CD4-positive, alpha-beta T cell treated with Interleukin-10 for 1 hour (primary cell): ENCODE measurements around the gene GALNS.
"Not testable (repeated sequence)": the region's sequence is repeated elsewhere in the genome, so short reads cannot be mapped to it uniquely, and the experiment has no call there.

ENCODE experiments used
- DNase-seq: peaks from one replicate; pipeline ENCODE4 v3.0.0-alpha.2; 2020

The GALNS gene

GRCh38 chr16:88798772-88799455 lies 57.8 kb downstream of the GALNS start:
- DNase-seq: no peak

GRCh38 chr16:88798073-88798472 lies 58.7 kb downstream of the GALNS start:
- DNase-seq: no peak

DNA sequence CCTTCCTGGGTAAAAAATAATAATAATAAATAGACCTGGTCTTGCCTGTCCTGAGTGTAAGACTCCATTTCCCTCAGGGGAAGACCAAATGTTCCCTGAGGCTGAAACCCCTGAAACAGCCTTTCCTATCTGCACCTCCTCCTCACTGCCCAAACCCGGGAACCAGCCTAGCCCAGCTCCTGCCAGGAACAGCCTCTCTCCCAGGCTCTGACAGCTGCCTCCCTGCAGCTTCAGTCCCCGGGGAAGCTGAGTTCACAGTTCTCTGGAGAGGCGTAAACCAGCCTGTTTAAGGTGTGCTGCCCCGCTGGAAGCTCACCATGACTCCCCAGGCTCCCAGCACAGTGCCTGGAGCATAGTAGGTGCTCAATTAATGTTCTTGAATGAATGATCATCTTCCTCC lies 60.5 kb downstream of the GALNS start:
- no peak for DNase-seq

- no peak for DNase-seq
Measured at GRCh38 chr16:88793251-88793954, 63.3 kb downstream of the GALNS start.

DNA sequence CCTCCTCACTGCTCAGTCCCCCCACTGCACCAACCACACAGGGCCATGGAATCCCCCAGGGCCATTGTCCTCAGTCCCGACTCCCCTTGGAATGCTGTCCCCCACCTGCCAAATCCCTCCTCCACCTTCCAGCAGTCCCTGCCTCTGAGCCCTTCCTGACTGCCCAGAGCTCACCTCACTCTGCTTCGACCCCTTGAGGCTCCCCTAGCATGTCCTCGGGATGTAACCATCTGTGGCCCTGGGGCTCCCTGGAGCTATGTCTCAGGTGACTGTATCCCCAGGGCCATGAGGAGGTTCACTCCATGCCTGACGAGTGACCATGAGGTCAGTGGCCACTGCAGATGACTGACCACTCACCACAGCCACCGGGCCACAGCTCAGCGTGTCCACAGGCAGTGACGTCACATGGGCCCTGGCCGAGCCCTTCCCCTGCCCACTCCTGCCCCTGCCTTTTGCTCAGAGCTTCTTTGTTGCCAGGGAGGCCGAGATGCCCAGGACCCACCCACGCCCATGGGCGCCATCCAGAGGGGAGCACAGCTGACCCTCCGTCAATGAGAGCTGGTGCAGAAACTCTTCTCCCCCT lies 64.0 kb downstream of the GALNS start:
- DNase-seq: no peak

DNA sequence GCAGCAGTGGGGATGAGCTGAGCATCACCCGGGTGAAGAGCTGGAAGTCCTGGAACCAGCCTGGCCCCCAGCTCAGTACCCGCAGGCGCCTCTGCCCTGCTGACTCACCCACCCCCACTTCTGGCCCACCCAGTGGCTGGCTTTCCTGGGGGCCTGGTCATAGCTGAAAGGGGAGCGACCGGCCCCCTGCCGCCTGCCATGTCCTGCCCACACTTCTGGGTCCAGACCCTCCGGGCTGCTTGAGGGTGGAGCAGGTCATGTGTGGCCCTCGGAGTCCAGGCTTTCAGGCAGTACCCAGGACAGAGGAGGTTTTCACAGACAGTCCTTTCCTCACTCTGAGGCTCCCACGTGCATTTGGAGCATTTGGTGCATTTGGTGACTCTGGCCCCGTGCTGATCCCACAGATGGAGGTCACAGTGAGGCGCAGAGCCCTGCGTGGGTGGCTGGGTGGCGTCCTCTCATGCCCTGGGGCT lies 64.6 kb downstream of the GALNS start:
- DNase-seq: no peak

DNA sequence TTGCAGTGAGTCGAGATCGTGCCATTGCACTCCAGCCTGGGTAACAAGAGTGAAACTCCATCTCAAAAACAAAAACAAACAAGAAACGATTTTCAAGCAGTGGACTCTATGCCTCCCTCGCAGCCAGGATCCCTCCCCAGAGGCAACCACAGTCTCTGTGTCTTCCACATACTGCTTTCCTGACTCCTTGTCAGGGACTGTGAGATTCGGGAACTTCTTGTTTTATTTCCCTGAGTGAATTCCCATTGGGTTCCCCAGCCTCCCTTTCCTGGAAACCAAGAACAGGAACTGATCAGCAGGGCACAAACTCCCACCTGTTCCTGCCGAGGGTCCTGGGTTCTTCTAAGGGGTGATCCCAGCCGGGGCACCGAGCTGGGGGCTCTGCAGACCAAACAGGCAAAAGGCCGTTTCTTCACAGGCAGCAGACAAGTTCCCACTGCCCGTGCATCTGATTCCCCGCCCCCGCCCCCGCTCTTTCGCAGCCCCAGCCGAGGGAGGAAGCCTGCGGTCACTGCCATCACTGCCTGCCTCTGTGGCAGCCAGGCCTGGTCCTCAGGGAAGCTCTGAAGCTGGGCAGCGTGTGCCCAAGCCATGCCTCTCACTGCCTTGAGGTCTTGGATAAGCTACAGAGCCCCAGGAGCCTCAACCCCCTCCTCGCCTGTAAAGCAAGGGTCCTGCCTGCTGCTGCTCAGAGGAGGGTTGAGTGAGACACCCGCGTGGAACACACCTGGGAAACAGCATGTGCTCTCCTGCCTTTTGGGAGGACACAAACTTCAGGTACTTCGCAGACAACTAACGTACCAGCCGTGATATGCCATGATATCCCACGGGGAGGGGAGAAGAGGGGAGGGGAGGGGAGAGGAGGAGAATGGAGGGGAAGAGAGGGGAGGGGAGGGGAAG lies 66.2 kb downstream of the GALNS start:
- peak; percentile 68 for DNase-seq

DNA sequence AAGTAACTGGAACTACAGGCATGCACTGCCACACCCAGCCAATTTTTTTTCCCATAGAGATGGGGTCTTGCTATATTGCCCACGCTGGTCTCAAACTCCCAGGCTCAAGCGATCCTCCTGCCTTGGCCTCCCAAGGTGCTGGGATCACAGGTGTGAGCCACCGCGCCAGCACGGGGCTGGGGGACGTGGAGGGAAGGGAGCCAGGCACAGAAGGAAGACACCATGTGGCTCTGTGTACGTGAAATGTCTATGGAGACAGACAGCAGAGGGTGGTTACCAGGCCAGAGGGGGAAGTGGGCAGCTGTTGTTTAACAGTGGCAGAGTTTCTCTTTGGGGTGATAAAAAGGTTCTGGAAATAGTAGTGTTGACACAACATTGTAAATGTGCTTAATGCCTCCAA lies 67.2 kb downstream of the GALNS start:
- DNase-seq: no peak

- DNase-seq: not testable (repeated sequence)
Measured at GRCh38 chr16:88788749-88789148, 68.0 kb downstream of the GALNS start.

- DNase-seq: no peak
Measured at GRCh38 chr16:88787579-88788314, 69.0 kb downstream of the GALNS start.

DNA sequence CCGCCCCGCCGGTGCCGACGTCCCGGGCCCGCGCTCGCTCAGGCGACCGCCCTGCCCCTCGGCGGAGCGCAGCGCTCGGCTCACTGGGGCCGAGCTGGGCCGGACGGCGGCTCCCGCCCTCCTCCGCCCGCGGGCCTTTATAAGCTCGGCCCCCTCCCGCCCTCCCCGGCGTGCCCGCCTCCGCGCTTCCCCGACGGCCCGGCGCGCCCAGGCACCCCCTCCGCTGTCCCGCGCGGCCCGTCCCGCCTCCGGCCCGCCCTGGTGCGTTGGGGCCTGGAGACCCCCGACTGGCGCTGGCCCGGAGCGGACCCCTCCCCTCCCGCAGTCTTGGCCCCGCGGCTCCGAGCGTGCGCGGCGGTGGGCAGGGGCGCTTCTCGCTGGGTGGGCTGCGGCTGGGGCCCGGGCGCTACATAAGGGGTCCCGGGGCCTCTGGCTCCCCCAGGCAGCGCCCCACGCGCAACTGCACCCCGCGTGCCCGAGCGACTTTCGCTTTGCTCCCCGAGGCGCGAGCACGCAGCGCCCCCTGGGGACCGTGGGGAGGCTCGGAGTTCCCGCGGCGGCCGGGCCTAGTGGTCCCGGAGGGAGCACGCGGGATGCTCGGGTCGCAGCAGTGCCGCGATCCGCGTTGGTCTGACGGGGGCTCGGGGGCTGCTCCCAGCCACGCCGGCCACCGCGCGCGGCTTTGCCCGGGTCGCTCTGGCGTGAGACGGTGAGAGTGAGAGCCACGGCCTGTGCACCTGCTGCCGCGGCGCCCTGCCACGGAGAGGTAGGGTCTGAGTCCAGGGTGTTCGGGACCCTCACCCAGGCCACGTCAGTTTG lies 71.4 kb downstream of the GALNS start, which contains the start of gene PIEZO1:
TSS of gene PIEZO1 (minus strand) at position 115 of the 819 bp plus-strand sequence. CDS start 256 bp downstream, outside the sequence.
- DNase-seq: peak; percentile 89

DNA sequence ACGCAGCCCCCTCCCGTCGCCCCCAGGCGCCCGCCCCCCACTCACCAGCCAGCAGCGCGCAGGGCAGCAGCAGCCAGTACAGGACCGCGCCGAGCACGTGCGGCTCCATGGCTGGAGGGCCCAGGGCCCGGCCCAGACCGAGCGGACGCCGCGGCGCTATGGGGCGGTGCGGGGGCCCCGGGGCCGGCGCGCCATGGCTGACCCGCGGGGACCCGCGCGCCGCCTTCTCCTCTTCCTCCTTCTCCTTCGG lies 72.0 kb downstream of the GALNS start:
- DNase-seq: no peak

DNA sequence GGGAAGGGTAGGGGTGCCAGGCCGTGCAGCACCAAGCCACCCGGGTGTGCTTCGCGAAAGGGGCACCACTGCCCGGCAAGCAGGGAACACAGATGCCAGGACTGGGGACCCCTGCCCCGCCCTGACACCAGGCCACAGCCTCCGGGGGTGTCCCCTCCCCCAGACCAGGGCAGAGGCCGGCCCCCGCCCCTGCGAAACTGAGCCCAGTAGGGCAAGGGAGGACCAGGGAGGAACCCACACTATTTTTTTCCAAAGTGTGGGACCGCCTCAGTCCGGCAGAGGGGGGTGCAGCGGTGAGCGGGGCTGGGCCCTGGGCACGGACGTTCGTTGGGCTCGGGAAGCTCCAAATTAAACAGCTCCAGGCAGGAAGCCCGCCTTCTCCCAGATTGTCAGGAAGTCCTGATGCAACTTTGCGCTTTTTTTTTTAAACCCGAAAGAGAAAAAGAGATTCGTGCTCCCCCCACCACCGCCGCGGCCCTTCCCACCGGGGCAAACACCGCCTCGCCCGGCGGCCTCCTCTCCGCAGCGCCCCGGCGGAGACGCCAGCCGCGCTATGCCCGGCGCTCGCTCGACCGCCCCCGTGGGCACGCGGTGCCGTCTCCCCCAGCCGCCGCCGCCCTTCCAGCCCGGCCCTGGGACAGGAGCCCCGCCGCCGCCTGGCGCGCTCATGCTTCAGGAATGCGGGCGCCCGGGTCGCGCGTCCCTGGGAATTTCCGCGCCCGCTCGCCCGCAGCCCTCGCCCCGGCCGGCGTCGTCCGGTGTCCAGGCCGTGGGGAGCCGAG lies 72.5 kb downstream of the GALNS start:
- DNase-seq: peak; percentile 48

DNA sequence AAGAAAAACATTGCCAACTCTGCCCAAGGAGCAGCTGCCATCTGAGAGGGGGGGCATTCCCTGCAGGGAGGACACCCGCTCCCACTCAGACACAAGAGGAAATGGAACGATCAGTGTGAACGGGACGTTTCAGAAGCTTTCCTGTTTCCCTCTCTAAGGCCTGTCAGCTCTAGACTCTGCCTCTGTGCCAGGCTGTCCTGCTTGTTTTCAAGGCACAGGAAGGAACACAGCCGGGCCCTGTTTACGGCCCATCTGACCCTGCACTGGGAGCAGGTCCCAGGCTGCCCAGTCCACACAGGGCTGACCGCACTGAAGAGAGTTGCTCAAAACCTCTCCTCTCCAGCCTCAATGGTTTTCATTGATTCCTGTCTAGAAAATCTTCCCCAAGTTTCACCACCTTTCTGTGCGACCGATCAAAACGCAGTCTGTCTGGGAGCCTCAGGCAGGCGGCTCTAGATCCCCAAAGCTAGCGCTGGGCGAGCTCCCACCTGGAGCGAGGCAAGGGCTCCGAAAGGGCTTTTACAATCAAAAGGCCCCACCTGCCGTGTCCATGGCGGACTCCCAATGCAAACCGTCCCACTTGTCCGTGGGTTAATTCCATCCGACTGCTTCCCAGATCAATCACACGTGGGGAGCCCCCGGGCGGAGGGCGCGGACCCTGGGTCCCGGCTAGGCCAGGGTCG lies 73.2 kb downstream of the GALNS start:
- DNase-seq: peak; percentile 31

DNA sequence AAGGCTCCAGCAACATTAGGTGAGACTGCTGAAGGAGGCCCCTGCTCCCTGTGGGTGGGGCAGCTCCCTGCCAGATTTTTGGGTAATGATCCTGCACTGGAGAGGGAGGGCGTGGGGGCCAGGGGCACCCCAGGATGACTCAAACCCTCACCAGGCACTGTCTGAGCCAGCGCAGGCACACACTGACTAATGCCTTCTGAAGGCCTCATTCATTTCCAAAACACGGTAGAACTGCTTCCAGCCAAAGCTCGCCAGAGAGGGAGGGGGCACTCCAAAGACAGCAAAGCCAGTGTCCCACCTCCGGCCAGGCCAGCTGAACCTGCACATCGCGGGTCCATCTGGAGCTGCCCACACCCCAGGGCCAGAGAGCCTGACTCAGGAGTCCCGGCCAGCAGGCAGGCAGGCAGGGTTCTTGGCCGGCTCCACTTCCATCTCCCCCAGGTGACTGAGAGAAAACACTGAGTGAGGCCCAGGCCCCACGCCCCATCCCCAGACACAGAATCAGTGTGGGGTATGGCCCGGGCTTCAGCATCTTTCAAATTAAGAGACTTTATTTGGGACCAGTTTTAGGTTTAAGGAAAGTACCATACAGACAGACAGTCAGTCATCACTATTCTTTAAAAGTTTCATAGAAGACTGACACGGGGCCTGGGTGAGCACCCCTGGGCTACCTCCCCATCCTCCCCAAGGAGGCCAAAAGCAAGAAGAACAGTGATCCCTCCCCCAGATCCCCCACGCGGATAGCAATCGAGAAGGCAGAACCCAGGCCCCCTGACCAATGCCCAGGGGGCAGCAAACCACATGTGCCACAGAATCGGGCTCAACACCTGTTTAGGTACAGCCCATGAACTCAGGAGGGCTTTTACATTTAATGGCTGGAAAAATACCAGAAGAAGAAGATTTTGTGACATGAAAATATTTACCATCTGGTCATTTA lies 74.0 kb downstream of the GALNS start:
- DNase-seq: peak; percentile 23

DNA sequence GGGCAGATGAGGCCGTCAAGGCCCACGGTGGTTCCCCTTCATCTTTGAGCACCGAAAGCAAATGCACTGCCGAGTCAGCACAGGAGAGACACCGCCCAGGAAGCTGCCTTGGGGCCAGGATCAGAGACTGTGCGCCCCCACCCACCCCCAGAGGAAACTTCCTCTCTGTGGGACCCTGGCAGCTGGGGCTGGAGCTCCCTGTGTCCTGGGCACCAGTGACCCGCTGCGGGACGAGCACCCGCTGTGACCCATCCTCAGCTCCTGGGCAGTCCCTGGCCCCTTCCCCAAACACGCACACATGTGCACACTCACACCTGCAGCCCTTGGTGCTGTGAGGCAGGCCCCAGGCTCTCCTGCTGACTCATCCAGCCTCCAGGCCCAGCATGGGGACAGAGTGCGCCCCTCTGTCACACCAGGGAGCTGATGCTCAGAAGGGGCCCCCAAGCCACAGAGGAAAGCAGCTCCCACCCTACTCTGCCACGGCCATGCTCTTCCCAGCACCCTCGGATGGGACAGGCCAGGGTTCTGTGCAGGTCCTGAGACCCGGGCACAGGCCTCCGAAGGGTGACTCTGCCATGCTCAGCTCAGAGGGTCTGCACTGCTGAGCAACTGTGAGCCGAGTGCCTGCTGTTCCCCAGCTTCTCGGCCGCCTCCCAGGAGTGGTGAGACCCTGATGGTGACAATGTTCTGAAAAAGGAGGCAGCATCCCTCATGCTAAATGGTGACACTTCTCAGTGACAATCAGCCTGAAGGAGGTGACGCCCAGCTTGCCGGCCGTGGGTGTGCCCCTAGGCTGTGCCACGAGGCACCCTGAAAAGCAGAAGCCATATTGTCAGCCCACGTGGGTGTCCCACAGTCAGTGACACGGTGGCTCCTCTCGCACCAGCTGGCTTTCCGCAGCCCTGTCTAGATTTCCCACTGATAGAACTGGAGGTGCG lies 75.3 kb downstream of the GALNS start:
- DNase-seq: peak; percentile 74

- DNase-seq: no peak
Measured at GRCh38 chr16:88780142-88781062, 76.3 kb downstream of the GALNS start.
